Retina (tissue), 1 donor: ENCODE results near the gene PPIH.
"Not testable (repeated sequence)": the region's sequence is repeated elsewhere in the genome, so short reads cannot be mapped to it uniquely, and the experiment has no call there.

Experiments
- DNase-seq: peaks from one replicate; pipeline ENCODE4 v3.0.0-alpha.2; 2016

Gene PPIH

DNA sequence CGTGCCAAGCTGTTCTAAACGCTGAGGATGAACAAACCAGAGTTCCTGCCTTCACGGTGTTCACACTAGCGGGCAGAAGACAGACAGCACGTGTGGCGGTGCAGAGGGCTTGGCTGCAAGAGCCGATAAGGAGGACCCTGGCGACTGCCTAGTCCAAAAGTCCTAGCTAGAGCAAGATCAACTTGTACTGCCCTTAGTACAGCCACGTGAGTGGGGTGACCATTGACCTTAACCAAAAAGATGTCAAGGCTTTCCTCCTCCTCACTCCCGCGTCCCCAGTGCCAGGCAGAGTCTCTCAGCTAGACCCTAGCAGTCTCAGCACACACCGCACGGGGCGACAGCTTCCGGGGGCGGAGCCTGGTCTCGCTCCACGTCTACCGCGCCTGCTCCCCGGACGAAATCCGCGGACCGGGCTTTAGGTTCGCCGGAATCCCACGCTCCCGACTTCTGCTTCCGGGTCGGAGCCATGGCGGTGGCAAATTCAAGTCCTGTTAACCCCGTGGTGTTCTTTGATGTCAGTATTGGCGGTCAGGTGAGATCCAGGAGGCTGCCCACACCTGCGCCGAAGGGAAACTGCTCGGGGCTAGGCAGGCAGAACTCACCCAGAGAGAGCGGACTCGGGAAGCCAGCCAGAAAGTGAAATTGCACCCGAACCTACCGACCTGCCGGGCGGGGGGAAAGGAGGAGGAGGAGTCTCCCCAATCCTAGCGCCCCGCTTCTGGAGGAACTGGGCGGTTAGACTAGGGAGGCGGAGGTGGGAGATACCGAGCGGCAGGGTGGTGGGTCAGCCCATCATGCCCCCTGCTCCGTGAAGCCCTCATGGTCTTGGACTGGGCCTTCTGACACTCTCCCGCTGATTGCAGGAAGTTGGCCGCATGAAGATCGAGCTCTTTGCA, at the start of gene PPIH:
Gene PPIH, plus strand, starts transcription at position 443 of the 896 bp plus-strand sequence. Its CDS starts 24 bp downstream, at position 467.
- peak; percentile 95 for DNase-seq

DNA sequence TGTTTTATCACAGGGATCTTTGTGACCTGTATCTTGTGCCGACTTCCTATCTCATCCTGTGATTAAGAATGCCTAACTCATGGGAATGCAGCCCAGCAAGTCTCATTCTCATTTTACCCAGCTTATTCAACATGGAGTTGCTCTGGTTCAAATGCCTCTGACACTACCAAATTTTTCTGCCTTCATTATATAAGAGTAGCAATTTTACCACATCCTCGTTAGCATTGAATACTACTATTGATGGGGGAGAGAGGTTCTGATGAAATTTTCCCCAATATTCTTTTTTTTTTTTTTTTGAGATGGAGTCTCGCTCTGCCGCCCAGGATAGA, 44.5 kb upstream of the PPIH start:
- no peak for DNase-seq

DNA sequence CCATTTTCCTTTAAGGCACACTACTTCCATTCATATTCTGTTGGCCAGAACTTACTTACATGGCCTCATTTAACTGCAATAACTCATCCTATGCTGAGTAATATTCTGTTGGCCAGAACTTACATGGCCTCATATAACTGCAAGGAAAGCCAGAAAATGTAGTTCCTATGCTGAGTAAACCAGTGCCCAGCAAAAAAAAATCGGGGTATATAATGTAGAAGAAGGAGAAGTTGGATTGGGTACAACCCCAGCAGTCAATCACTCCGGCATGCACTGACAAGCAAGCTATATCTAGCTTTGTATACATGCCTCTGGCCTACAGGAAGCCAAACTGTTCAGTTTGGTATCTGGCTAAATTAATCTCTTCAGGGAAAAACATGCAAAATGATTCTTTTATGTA, 39.4 kb upstream of the PPIH start:
- no peak for DNase-seq

- no peak for DNase-seq
Measured at GRCh38 chr1:42620307-42620706, 37.9 kb upstream of the PPIH start.

GRCh38 chr1:42621180-42621579, 37.0 kb upstream of the PPIH start:
- DNase-seq: not testable (repeated sequence)

- not testable (repeated sequence) for DNase-seq
Measured at GRCh38 chr1:42627205-42627604, 31.0 kb upstream of the PPIH start.

- no peak for DNase-seq
Measured at GRCh38 chr1:42639116-42639515, 19.1 kb upstream of the PPIH start.

GRCh38 chr1:42646056-42646455, 12.2 kb upstream of the PPIH start:
- no peak for DNase-seq

DNA sequence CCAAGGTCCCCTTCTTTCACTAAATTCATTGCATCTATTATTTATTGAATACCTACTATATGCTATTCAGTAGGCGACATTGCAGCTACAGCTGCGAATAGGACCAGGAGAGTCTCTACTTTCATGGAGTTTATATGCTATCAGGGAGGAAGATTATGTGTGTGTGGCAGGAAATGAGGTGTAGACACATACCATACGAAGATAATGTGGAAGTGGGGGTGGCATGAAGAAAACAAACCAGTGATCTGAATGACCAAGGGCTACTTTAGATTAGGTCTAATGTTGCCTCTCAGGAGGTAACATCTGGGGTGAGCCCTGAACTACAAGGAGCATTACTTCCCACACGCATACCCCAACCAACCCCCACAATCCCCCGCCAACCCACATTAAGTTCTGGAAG, 1.0 kb upstream of the PPIH start:
- no peak for DNase-seq

DNA sequence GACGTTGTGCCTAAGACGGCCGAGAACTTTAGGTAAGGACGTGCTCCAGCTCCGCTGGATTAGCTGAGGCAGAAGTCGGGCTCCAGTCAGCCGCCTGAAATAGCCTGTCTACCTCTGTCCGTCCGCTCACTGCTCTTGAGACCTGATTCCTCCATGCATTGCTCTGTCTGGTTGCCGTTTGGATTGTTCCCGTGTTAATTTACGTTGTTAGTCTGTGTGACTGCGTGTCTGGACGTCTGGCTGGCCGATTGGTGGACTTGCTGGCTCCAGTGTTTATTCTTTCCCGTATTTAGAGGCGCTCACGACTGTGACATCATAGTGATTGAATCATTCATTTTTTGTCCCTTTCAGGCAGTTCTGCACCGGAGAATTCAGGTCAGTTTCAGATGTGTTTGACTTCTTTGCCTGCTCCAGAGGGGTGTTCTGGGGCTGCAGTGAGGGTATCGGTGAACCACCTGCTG, 684 bp downstream of the PPIH start:
- DNase-seq: no peak

- no peak for DNase-seq
Measured at GRCh38 chr1:42660907-42661500, 2.8 kb downstream of the PPIH start.

GRCh38 chr1:42669936-42670335, 11.7 kb downstream of the PPIH start:
- DNase-seq: no peak

DNA sequence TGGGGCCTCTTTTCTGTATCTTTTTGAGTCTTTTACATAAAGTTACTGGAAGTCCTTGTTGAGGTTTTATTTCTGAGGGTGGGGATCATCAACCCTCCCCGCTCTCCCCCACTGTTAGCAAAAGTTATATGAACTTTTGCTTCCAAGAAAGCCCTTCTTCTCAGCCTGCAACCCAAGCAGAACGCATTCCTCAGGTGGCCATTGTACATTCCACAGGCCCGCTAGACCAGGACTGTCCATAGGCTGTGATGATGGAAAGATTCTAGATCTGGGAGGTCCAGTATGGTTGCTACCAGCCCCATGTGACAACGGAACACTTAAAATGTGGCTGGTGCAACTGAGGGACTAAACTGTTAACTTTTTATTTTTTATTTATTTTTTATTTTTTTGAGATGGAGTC, 12.2 kb downstream of the PPIH start:
- no peak for DNase-seq

- DNase-seq: no peak
Measured at GRCh38 chr1:42674214-42674613, 16.0 kb downstream of the PPIH start.

DNA sequence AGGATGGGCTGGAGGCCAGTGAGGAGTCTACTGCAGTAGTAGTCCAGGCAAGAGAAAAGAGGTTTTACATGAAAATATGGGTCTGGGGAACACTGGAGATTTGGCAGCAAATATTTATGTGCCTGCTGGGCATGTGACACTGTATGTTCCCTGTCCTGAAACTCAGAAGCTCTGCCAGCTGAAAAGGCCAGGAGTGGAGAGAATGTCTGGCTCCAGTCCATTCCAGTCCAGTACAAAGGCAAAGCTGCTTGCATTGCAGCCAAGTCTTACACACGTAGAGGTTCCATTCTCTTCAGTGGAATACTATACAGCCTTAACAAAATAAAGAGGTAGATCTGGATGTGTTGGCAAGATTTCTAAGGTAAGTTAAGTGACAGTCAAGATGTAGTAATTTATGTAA, 16.5 kb downstream of the PPIH start:
- DNase-seq: no peak

- no peak for DNase-seq
Measured at GRCh38 chr1:42675467-42675866, 17.2 kb downstream of the PPIH start.

DNA sequence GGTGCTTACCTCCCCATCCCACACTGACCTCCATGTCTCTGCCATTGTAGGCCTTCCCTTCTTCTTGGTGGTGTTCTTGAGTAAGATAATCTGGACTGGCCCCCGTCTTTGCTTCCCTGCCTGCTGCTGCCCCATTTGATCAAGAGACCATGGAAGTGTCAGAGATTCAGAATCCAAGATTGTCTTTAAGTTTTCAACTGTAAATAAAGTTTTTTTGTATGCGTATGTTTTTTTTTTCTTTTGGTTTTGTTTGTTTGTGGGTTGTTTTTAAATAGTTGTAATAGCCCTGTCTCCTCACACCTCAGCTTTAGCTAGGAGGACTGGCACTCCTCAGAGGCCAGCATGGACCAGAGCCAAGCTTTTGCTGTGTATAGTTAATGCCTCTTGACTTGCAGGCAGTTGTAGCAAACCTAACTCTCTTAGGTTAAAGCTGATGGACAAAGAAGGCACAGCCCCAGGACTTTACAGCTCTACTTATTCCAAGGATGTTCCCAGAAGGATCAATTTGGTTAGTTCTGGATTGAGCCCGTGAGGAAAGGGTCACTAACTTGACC, 18.4 kb downstream of the PPIH start:
- no peak for DNase-seq

DNA sequence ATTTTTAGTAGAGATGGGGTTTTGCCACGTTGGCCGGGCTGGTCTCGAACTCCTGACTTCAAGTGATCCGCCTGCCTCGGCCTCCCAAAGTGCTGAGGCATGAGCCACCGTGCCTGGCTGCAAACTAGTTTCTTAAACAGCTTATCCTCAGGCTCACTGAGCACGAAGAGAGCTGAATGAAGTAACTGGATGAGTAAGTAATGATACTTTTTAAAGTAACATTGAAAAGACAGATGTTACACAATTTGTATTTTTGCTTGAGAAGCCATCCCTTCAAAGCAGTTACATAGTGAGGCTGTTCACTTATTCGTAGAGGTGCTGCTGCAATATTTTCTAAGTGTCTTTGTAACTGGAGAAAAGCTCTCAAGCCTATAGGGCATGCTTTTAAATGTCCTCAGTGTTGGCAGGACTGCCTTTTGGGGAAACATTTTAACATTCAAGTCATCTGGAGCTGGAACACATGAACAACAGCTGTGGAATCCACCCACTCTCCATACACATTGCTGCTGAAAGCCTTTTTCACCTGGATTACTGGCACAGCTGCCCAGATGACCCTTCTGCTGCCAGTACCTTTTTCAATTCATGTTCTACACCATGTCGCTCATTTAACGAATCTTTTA, 21.3 kb downstream of the PPIH start:
- DNase-seq: no peak

- DNase-seq: no peak
Measured at GRCh38 chr1:42680055-42680454, 21.8 kb downstream of the PPIH start.

DNA sequence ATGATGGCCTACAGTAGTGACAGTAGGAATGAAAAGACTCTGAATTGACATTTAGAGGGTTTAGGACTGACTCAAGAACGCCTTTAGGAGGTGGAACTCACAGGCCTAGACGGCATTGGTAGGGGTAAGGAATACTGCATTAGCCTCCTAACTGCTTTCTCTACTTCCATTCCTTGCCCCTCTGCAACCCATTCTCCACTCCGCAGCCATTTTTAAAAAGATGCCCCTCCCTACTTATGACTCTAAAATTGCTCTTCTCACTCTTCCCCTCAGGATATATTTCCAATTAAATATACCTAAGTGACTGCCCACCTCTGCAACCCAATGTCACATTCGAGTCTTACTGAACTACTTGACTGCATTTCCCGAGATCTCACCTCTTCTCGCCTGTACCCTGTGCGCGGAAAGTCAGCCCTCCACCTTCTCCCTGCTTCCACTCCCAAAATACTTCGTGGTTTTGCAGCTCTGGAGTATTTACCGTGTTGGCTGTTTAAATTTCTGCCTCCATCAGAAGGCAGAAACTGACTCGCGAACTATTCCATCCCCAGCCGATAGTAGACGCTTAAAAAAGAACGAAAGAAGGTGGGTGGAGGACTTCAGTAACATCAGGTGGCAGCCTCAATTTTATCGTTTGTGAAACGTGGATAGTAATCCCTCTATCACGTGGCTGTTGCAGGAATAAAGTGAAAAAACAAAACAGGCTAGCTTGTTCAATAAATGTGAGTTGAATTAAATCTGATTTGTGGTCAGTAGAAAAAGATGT, 22.9 kb downstream of the PPIH start:
- DNase-seq: no peak

- peak; percentile 98 for DNase-seq
Measured at GRCh38 chr1:42681741-42682483, 23.7 kb downstream of the PPIH start, which contains the start of gene YBX1. Gene YBX1, plus strand, starts transcription at chr1:42682418. Its CDS starts 148 bp downstream, at chr1:42682566.

DNA sequence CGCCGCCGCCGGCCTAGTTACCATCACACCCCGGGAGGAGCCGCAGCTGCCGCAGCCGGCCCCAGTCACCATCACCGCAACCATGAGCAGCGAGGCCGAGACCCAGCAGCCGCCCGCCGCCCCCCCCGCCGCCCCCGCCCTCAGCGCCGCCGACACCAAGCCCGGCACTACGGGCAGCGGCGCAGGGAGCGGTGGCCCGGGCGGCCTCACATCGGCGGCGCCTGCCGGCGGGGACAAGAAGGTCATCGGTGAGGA, 24.2 kb downstream of the PPIH start:
- not testable (repeated sequence) for DNase-seq
